GM12892 (cell line): ENCODE data around the gene SHLD1.

Experiments
- POLR2A ChIP-seq: IDR thresholded peaks from 2 replicates; pipeline ENCODE4 v1.6.1; 2011; ENCODE audit warnings: low read depth, low read length, control low read depth
- POLR2AphosphoS5 ChIP-seq: IDR thresholded peaks from 2 replicates; pipeline ENCODE4 v1.6.1; 2011; ENCODE audit warnings: low read depth, low read length, control low read depth
- TAF1 ChIP-seq: IDR thresholded peaks from 2 replicates; pipeline ENCODE4 v1.6.1; 2011; ENCODE audit warnings: low read depth, mild to moderate bottlenecking, control low read depth, low read length, borderline replicate concordance

DNA sequence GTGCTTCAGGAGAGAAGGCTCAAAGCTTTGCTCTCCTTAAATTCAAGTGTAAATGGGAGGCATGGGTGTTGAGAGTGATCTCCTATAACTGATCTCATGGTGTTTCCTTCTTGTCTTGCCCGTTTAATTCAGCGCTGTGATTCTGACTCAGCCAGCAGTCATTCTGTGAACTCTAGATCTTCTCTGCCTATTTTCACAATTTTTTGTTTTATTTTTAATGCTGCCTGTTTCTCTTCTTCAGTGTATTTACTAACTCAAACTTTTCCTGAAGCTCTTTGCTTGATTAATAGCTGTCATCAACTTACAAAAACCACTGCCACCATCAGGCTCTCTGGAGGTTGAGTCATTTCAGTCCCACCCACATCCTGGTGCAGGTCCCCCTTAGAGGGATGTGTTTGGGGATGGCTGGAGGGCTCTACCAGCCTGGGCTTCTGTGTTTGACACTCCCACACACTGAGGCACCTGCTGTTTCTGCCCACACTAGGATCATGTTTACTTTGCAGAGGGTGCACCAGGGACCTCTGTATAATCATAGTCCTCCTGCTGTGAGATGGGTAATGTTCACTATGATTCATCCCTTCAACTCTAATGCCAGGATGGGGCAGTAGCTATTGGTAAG, 94.0 kb downstream of the SHLD1 start:
- TF ChIP-seq POLR2A = no peak
- TF ChIP-seq POLR2AphosphoS5 = no peak
- TF ChIP-seq TAF1 = no peak
